GM12892 (cell line): Measurements from ENCODE around the gene GNAI2.

Experiments
- POLR2A ChIP-seq: IDR thresholded peaks from 2 replicates; pipeline ENCODE4 v1.6.1; 2011; ENCODE audit warnings: low read depth, low read length, control low read depth
- POLR2AphosphoS5 ChIP-seq: IDR thresholded peaks from 2 replicates; pipeline ENCODE4 v1.6.1; 2011; ENCODE audit warnings: low read depth, low read length, control low read depth
- TAF1 ChIP-seq: IDR thresholded peaks from 2 replicates; pipeline ENCODE4 v1.6.1; 2011; ENCODE audit warnings: low read depth, mild to moderate bottlenecking, control low read depth, low read length, borderline replicate concordance

DNA sequence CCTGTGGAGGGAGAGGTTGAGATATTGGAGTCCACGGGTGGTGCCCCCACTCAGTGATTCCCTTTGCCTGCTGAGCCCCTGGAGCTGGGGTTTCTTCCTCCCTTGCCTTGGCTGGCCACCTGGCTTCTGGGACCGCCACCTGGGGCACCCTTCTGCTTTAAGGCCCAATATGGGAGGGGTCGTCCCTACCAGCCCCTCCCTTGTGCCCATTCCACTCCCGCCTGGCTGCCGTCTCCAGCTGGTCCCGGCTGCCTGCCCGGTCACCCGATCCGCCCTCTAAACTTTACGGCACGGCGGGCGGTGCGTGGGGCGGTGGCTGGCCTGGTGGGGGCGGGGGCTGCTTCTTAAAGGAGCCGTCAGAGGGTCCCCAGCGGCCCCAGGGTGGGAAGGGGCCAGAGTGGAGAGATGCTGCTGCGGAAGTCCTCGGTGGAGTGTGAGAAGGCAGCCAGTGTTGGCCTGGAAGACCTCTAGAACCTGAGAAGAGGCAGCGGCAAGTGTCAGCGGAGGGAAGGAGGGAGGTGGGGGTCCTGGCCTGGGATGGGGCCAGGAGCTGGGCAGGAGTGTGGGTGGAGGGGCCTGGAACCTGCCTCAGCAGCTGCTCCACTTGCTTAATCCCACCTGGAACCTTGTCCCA is 31.4 kb downstream of the GNAI2 start:
- no peak for TF ChIP-seq POLR2A
- TF ChIP-seq TAF1 = no peak
- TF ChIP-seq POLR2AphosphoS5 = no peak
